ENCODE results near the gene ASAP2. TPM values are rescaled to one million over a fixed set of nuclear protein-coding genes. Genes with fewer than 3 reads are reported as not detected.

Gene ASAP2
- total RNA-seq, 4 donors from 2014 or later, result 33.2 to 62.1 (median 54.5) TPM

GRCh38 chr2:9229470-9229820, 22.8 kb downstream of the ASAP2 start:
- DNase-seq, result no peak
- Histone ChIP-seq H3K36me3 (no peaks in the 10 kb centered on the region), H3K27ac (no peak overlapping the region), H3K4me1 (peaks cover 23 to 57% (median 31%) of the 10 kb centered on the region in 4 donors), H3K9me3 (no peaks in the 10 kb centered on the region), H3K27me3 (no peaks in the 10 kb centered on the region), H3K4me3 (no peak overlapping the region)
- TF ChIP-seq POLR2AphosphoS5 (IDR thresholded peaks at IDR 0.05) (no peak), EP300 (IDR thresholded peaks at IDR 0.05; ENCODE audit: low read depth) (no peak), POLR2A (IDR thresholded peaks at IDR 0.05) (no peak), CTCF (IDR thresholded peaks at IDR 0.05) (no peak)
- intact Hi-C loops (cut with DNase I; ENCODE audit: low total_unique reads), result no loop called here
- 70 to 84% methylated on average over 2 to 6 of the region's 6 CpGs for WGBS, 2 donors (ENCODE audit: low coverage in 1 of 2)
- in situ Hi-C loops (cut with MboI; ENCODE audit: low pct_ligation_motif_present in 1 of 4, low pct_unique_long_range_greater_than_20kb in 1 of 4, low sequenced_read_pairs in 3 of 4), result no loop called here

- Histone ChIP-seq H3K36me3 (no peaks in the 10 kb centered on the region), H3K4me1 (peaks cover 31 to 62% (median 38%) of the 10 kb centered on the region in 4 donors), H3K4me3 (no peak overlapping the region), H3K9me3 (no peaks in the 10 kb centered on the region), H3K27ac (peak overlapping the region; percentile 20 to 67 (median 44)), H3K27me3 (no peaks in the 10 kb centered on the region)
- 42 to 59% methylated on average over 2 to 8 of the region's 9 CpGs for whole genome bisulfite sequencing, 2 donors (ENCODE audit: low coverage in 1 of 2)
- TF ChIP-seq EP300 (IDR thresholded peaks at IDR 0.05; ENCODE audit: low read depth), result no peak
- no peak for TF ChIP-seq POLR2AphosphoS5 (IDR thresholded peaks at IDR 0.05)
- no peak for DNase-seq
- in situ Hi-C loops (cut with MboI; ENCODE audit: low pct_ligation_motif_present in 1 of 4, low pct_unique_long_range_greater_than_20kb in 1 of 4, low sequenced_read_pairs in 3 of 4) (no loop called here), intact Hi-C loops (cut with DNase I; ENCODE audit: low total_unique reads) (no loop called here)
Measured at GRCh38 chr2:9230051-9230802, 23.6 kb downstream of the ASAP2 start.

GRCh38 chr2:9230881-9231280, 24.3 kb downstream of the ASAP2 start:
- H3K27ac ChIP-seq, result peak overlapping the region; percentile 20 to 67 (median 44)
- no peak for TF ChIP-seq POLR2A (IDR thresholded peaks at IDR 0.05)
- TF ChIP-seq EP300 (IDR thresholded peaks at IDR 0.05; ENCODE audit: low read depth), result no peak
- TF ChIP-seq POLR2AphosphoS5 (IDR thresholded peaks at IDR 0.05), result no peak
- TF ChIP-seq CTCF (IDR thresholded peaks at IDR 0.05), result no peak
- no peak for DNase-seq
- in situ Hi-C loops (cut with MboI; ENCODE audit: low pct_ligation_motif_present in 1 of 4, low pct_unique_long_range_greater_than_20kb in 1 of 4, low sequenced_read_pairs in 3 of 4), result no loop called here
- intact Hi-C loops (cut with DNase I; ENCODE audit: low total_unique reads), result no loop called here
- H3K9me3 ChIP-seq, result no peaks in the 10 kb centered on the region
- no peaks in the 10 kb centered on the region for H3K36me3 ChIP-seq
- no peaks in the 10 kb centered on the region for H3K27me3 ChIP-seq
- peaks cover 37 to 69% (median 44%) of the 10 kb centered on the region in 4 donors for H3K4me1 ChIP-seq
- WGBS, 2 donors (ENCODE audit: low coverage in 1 of 2), result 30% methylated on average over 4 of the region's 4 CpGs; no CpG with 5 or more reads in 1 of the 2 donors
- H3K4me3 ChIP-seq, result no peak overlapping the region

- TF ChIP-seq POLR2AphosphoS5 (IDR thresholded peaks at IDR 0.05), result no peak
- peak in 2 of 5 experiments; percentile 6 to 36 for TF ChIP-seq CTCF (IDR thresholded peaks at IDR 0.05)
- 73 to 80% methylated on average over 1 to 14 of the region's 14 CpGs for WGBS, 2 donors (ENCODE audit: low coverage in 1 of 2)
- in situ Hi-C loops (cut with MboI; ENCODE audit: low pct_ligation_motif_present in 1 of 4, low pct_unique_long_range_greater_than_20kb in 1 of 4, low sequenced_read_pairs in 3 of 4), result no loop called here
- Histone ChIP-seq H3K4me1 (peaks cover 37 to 73% (median 45%) of the 10 kb centered on the region in 4 donors), H3K27me3 (no peaks in the 10 kb centered on the region), H3K27ac (peak overlapping the region; percentile 20 to 67 (median 44)), H3K9me3 (no peaks in the 10 kb centered on the region), H3K36me3 (no peaks in the 10 kb centered on the region), H3K4me3 (no peak overlapping the region)
- peak; percentile 48 for DNase-seq
- intact Hi-C loops (cut with DNase I; ENCODE audit: low total_unique reads), result no loop called here
Measured at GRCh38 chr2:9231291-9232165, 24.9 kb downstream of the ASAP2 start.

All from transverse colon (tissue), 4 donors.